Natural killer cell (primary cell): ENCODE measurements around the gene KCNG3. TPM values are rescaled to one million over a fixed set of nuclear protein-coding genes. Genes with fewer than 3 reads are reported as not detected.

Source experiments
- ATAC-seq, 3 donors: fragments of 150-1000 bp in 2 of 3; fragments of 200-7000 bp in 1 of 3; cut with Tn5 transposase; 1 replicate in 1 of 3; 2 replicates in 2 of 3; pipeline ENCODE4 v1.10.0; 2021; ENCODE audit warnings: mild to moderate bottlenecking in 2 of 3, moderate library complexity in 2 of 3
- DNase-seq, 2 donors: peaks; one replicate each; pipeline versions ENCODE4 v3.0.0 to v3.0.0-alpha.2; 2013 to 2021; ENCODE audit warnings: mixed read lengths in 1 of 2
- H3K27ac ChIP-seq: one replicate; pipeline ENCODE4 v1.5.1; 2013; ENCODE audit warnings: mild to moderate bottlenecking, low read length
- H3K27me3 ChIP-seq: one replicate; pipeline ENCODE4 v1.6.1; 2013; ENCODE audit warnings: low read length; ENCODE audit not compliant: control insufficient read depth, insufficient read depth
- H3K36me3 ChIP-seq: one replicate; pipeline ENCODE4 v1.6.1; 2013; ENCODE audit warnings: low read length; ENCODE audit not compliant: control insufficient read depth, insufficient read depth
- H3K4me1 ChIP-seq: one replicate; pipeline ENCODE4 v1.6.1; 2013; ENCODE audit warnings: low read length; ENCODE audit not compliant: control insufficient read depth, insufficient read depth
- H3K4me3 ChIP-seq: one replicate; pipeline ENCODE4 v1.5.1; 2013; ENCODE audit warnings: low read length
- H3K9me3 ChIP-seq: one replicate; pipeline ENCODE4 v1.6.1; 2013; ENCODE audit warnings: low read length; ENCODE audit not compliant: control insufficient read depth, insufficient read depth
- H3K27ac Mint-ChIP-seq, 2 donors: one replicate each; pipeline ENCODE4 v1.8.0; 2022; ENCODE audit warnings: mild to moderate bottlenecking in 2 of 2, mixed read lengths in 2 of 2, moderate library complexity in 1 of 2
- H3K27me3 Mint-ChIP-seq, 2 donors: one replicate each; pipeline ENCODE4 v1.8.0; 2022; ENCODE audit warnings: low read depth in 2 of 2, mixed read lengths in 2 of 2
- H3K36me3 Mint-ChIP-seq: one replicate; pipeline ENCODE4 v1.8.0; 2022; ENCODE audit warnings: mixed read lengths
- H3K4me1 Mint-ChIP-seq, 2 donors: one replicate each; pipeline ENCODE4 v1.8.0; 2022; ENCODE audit warnings: mixed read lengths in 2 of 2
- H3K4me3 Mint-ChIP-seq: one replicate; pipeline ENCODE4 v1.8.0; 2022; ENCODE audit warnings: mild to moderate bottlenecking, moderate library complexity, mixed read lengths
- H3K9me3 Mint-ChIP-seq, 2 donors: one replicate each; pipeline ENCODE4 v1.8.0; 2022; ENCODE audit warnings: mixed read lengths in 2 of 2
- CTCF ChIP-seq: fragments of 200-600 bp; IDR thresholded peaks from one replicate; pipeline ENCODE4 v1.8.0; 2022; ENCODE audit warnings: antibody characterized with exemption
- WGBS: methylation state at CpG from one replicate; pipeline ENCODE4 v1.1.7; 2013; ENCODE audit warnings: missing lambda C conversion rate; ENCODE audit not compliant: insufficient coverage; 5-methylcytosine and 5-hydroxymethylcytosine counted together
- intact Hi-C: fragments of 100-400 bp; cut with micrococcal nuclease; formaldehyde crosslinking; loops from one replicate; pipeline ENCODE4 v1.14.2; 2022
- total RNA-seq, 4 donors: library from RNA; stranded (reverse); fragments of 120-200 nt in 1 of 4; gene quantifications; one replicate each; pipeline versions ENCODE4 v1.2.3 to v1.2.4, GENCODE V29; 2013 to 2022

Gene KCNG3
- total RNA-seq, 3 donors from 2014 or later (not counting 1 experiment from before 2014, with no cell fraction given) = not detected

- intact Hi-C loops = no loop called here
Observed at GRCh38 chr2:42438685-42439084, 55.1 kb downstream of the KCNG3 start.

GRCh38 chr2:42436370-42436769 is 57.4 kb downstream of the KCNG3 start:
- H3K36me3 ChIP-seq = no peaks in the 10 kb centered on the region
- DNase-seq = no peak
- Mint-ChIP-seq H3K27me3 (peaks cover 13 to 52% of the 10 kb centered on the region in 2 donors), H3K27ac (no peak overlapping the region), H3K4me1 (no peaks in the 10 kb centered on the region), H3K9me3 (no peaks in the 10 kb centered on the region), H3K4me3 (no peak overlapping the region), H3K36me3 (no peaks in the 10 kb centered on the region)
- peaks cover 2% of the 10 kb centered on the region for H3K27me3 ChIP-seq
- H3K4me1 ChIP-seq = no peaks in the 10 kb centered on the region
- ATAC-seq = no peak
- no peak overlapping the region for H3K4me3 ChIP-seq
- 75% methylated on average over 1 of the region's 2 CpGs for WGBS
- H3K9me3 ChIP-seq = no peaks in the 10 kb centered on the region
- TF ChIP-seq CTCF = no peak
- intact Hi-C loops = no loop called here
- no peak overlapping the region for H3K27ac ChIP-seq

More at GRCh38 chr2:42438685-42439084, 55.1 kb downstream of the KCNG3 start:
- DNase-seq = no peak
- H3K27me3 ChIP-seq = peaks cover 5% of the 10 kb centered on the region
- Mint-ChIP-seq H3K36me3 (no peaks in the 10 kb centered on the region), H3K4me3 (no peak overlapping the region), H3K27ac (no peak overlapping the region), H3K27me3 (peaks cover 6 to 52% of the 10 kb centered on the region in 2 donors), H3K9me3 (no peaks in the 10 kb centered on the region), H3K4me1 (no peaks in the 10 kb centered on the region)
- TF ChIP-seq CTCF = no peak
- no peaks in the 10 kb centered on the region for H3K4me1 ChIP-seq
- no peak for ATAC-seq
- H3K27ac ChIP-seq = no peak overlapping the region
- no peaks in the 10 kb centered on the region for H3K9me3 ChIP-seq
- no peak overlapping the region for H3K4me3 ChIP-seq
- H3K36me3 ChIP-seq = no peaks in the 10 kb centered on the region

GRCh38 chr2:42435628-42436027 is 58.2 kb downstream of the KCNG3 start:
- no peak for ATAC-seq
- WGBS = 100% methylated on average over 1 of the region's 2 CpGs
- H3K27ac Mint-ChIP-seq = no peak overlapping the region

More at GRCh38 chr2:42435628-42436027, 58.2 kb downstream of the KCNG3 start:
- Histone ChIP-seq H3K27ac (no peak overlapping the region), H3K4me1 (no peaks in the 10 kb centered on the region), H3K9me3 (no peaks in the 10 kb centered on the region), H3K36me3 (no peaks in the 10 kb centered on the region), H3K27me3 (peaks cover 2% of the 10 kb centered on the region), H3K4me3 (no peak overlapping the region)
- no peak for TF ChIP-seq CTCF
- Mint-ChIP-seq H3K27me3 (peaks cover 13 to 49% of the 10 kb centered on the region in 2 donors), H3K9me3 (no peaks in the 10 kb centered on the region), H3K4me1 (no peaks in the 10 kb centered on the region), H3K4me3 (no peak overlapping the region), H3K36me3 (no peaks in the 10 kb centered on the region)
- DNase-seq = no peak
- intact Hi-C loops = no loop called here
